Upper lobe of left lung (tissue), 6 donors: ENCODE measurements around the gene ARHGAP21. TPM values are rescaled to one million over a fixed set of nuclear protein-coding genes. Genes with fewer than 3 reads are reported as not detected.

Experiments used
- ATAC-seq, 2 donors: fragments of 200-7000 bp; cut with Tn5 transposase; one replicate each; pipeline ENCODE4 v1.9.1; 2022; ENCODE audit warnings: mild to moderate bottlenecking in 2 of 2, moderate library complexity in 2 of 2; ENCODE audit not compliant: low FRiP score in 2 of 2
- DNase-seq, 2 donors: peaks; one replicate each; pipeline ENCODE4 v3.0.0-alpha.2; 2019 to 2020
- H3K27ac ChIP-seq, 4 donors: fragments of 200-600 bp; sonication (generic); one replicate each; pipeline ENCODE4 v1.5.1; 2016 to 2019
- H3K27me3 ChIP-seq, 4 donors: fragments of 200-600 bp; sonication (generic); one replicate each; pipeline ENCODE4 v1.5.1; 2017 to 2019
- H3K36me3 ChIP-seq, 4 donors: fragments of 200-600 bp; sonication (generic); one replicate each; pipeline ENCODE4 v1.5.1; 2016 to 2019
- H3K4me1 ChIP-seq, 4 donors: fragments of 200-600 bp; sonication (generic); one replicate each; pipeline ENCODE4 v1.5.1; 2018 to 2019
- H3K4me3 ChIP-seq, 4 donors: fragments of 200-600 bp; sonication (generic); one replicate each; pipeline ENCODE4 v1.5.1; 2017 to 2019; ENCODE audit warnings: mild to moderate bottlenecking in 2 of 4, moderate library complexity in 1 of 4
- H3K9me3 ChIP-seq, 4 donors: fragments of 200-600 bp; sonication (generic); one replicate each; pipeline ENCODE4 v1.5.1; 2018 to 2019
- EP300 ChIP-seq, 4 donors: sonication (generic); formaldehyde crosslinking; IDR thresholded peaks; one replicate each; pipeline ENCODE4 v1.5.1; 2017; ENCODE audit warnings: antibody characterized with exemption in 4 of 4, control low read depth in 2 of 4
- POLR2A ChIP-seq, 4 donors: fragments of 450-650 bp; IDR thresholded peaks; one replicate each; pipeline ENCODE4 v1.5.1; 2016 to 2017; ENCODE audit warnings: antibody characterized with exemption in 4 of 4, mild to moderate bottlenecking in 2 of 4
- POLR2AphosphoS5 ChIP-seq, 2 donors: sonication (generic); formaldehyde crosslinking; IDR thresholded peaks; one replicate each; pipeline ENCODE4 v1.5.1; 2017; ENCODE audit warnings: antibody characterized with exemption in 2 of 2
- WGBS, 2 donors: methylation state at CpG; one replicate each; pipeline ENCODE4 v1.1.5; 2017 to 2018; 5-methylcytosine and 5-hydroxymethylcytosine counted together
- total RNA-seq, 6 donors: library from RNA; depleted of rRNA in 4 of 6; stranded (reverse); fragments of >200 nt in 4 of 6; gene quantifications; one replicate each; pipeline versions ENCODE4 v1.1.0 to v1.2.1, GENCODE V29; 2016 to 2021
- TF ChIP-seq, protein P1 (sequence below), 6 experiments: fragments of 450-650 bp in 4 of 6; fragments of 200-600 bp in 2 of 6; sonication (generic) in 2 of 6; IDR thresholded peaks; one replicate each; pipeline ENCODE4 v1.5.1; 2016 to 2019; ENCODE audit warnings: antibody characterized with exemption in 6 of 6
- donor health status: DM: no; HTN: no; CAD: no; lungs with moderate emphysema.
- donor health status: DM: no; HTN: yes; CAD: no; lungs with severe emphysema.

The ARHGAP21 gene
- total RNA-seq, 6 donors from 2014 or later = 63.9 to 88.8 (median 73.5) TPM

DNA sequence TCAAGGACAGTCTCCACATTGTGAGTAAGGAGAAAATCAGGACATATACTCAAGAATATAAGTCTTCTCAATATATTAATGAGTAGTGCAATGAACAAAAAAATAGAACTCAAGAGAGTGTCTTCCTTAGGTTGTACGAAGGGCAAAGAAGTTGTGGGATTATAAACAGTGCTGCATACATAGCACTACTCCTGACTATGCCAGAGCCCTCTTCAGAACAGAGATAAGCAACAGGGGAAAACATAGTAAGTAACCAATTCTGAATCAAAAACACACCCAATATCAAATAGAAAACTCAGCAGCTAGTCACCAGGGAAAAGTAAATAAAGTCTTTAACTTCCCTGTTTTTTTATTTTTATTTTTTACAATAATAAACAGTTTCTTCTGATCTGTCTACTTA, 10.6 kb downstream of the ARHGAP21 start:
- Histone ChIP-seq H3K27me3 (no peaks in the 10 kb centered on the region), H3K9me3 (no peaks in the 10 kb centered on the region), H3K4me1 (peaks cover 14 to 32% (median 24%) of the 10 kb centered on the region in 4 donors), H3K27ac (no peak overlapping the region), H3K4me3 (no peak overlapping the region), H3K36me3 (no peaks in the 10 kb centered on the region)
- ATAC-seq (no peak), DNase-seq (no peak)
- no peak for TF ChIP-seq POLR2AphosphoS5 (IDR thresholded peaks at IDR 0.05)
- no peak for TF ChIP-seq EP300 (IDR thresholded peaks at IDR 0.05)
- TF ChIP-seq, protein P1, sequence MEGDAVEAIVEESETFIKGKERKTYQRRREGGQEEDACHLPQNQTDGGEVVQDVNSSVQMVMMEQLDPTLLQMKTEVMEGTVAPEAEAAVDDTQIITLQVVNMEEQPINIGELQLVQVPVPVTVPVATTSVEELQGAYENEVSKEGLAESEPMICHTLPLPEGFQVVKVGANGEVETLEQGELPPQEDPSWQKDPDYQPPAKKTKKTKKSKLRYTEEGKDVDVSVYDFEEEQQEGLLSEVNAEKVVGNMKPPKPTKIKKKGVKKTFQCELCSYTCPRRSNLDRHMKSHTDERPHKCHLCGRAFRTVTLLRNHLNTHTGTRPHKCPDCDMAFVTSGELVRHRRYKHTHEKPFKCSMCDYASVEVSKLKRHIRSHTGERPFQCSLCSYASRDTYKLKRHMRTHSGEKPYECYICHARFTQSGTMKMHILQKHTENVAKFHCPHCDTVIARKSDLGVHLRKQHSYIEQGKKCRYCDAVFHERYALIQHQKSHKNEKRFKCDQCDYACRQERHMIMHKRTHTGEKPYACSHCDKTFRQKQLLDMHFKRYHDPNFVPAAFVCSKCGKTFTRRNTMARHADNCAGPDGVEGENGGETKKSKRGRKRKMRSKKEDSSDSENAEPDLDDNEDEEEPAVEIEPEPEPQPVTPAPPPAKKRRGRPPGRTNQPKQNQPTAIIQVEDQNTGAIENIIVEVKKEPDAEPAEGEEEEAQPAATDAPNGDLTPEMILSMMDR (IDR thresholded peaks at IDR 0.05) = no peak
- TF ChIP-seq POLR2A (IDR thresholded peaks at IDR 0.05) = no peak
- WGBS, 2 donors = 43 to 74% methylated on average over 1 of the region's 1 CpG

DNA sequence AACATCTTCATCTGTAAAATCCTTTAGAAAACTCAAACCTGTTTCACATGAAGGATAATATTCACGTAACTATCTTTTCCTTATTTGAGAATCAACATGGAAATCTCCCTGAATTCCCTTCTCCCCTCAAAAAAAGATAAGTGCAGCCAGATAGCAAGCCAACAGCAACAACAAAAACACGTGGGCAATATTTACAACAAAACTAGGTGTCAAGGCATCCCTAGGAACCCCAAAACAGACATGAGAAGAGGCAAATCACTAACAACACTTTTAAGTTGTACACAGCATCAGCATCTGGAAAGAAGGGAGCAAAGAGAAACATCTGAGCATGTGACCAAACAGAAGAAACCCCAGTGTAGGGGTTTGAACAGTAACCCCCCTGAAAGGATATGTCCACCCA, 12.2 kb downstream of the ARHGAP21 start:
- no peaks in the 10 kb centered on the region for H3K27me3 ChIP-seq
- TF ChIP-seq, protein P1 (IDR thresholded peaks at IDR 0.05) = no peak
- no peak for TF ChIP-seq EP300 (IDR thresholded peaks at IDR 0.05)
- no peak for TF ChIP-seq POLR2AphosphoS5 (IDR thresholded peaks at IDR 0.05)
- no peak for TF ChIP-seq POLR2A (IDR thresholded peaks at IDR 0.05)
- ATAC-seq (no peak), DNase-seq (no peak)
- H3K27ac ChIP-seq = no peak overlapping the region
- 76 to 82% methylated on average over 2 of the region's 2 CpGs for WGBS, 2 donors
- no peak overlapping the region for H3K4me3 ChIP-seq
- peaks cover 17 to 41% (median 27%) of the 10 kb centered on the region in 4 donors for H3K4me1 ChIP-seq
- H3K9me3 ChIP-seq = no peaks in the 10 kb centered on the region
- H3K36me3 ChIP-seq = no peaks in the 10 kb centered on the region

DNA sequence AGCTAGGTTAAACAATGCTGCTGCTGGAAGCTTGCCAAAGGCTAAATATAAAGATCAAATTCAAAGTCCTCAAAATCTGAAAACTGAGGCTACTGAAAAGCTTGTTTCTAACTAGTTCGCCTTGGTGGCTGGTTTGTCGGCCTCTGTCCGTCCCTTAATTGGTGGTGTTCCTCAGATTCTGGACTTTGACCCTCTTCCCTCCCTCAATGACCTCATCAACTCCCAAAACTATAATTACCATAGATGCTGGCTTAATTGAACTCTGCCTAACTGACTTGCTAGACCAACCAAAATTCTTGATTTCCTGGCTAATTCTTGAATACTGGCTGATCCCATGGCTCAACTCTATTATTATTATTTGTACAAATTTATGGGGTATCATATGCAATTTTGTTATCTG, 15.6 kb downstream of the ARHGAP21 start:
- DNase-seq (no peak), ATAC-seq (no peak)
- peaks cover 18 to 42% (median 30%) of the 10 kb centered on the region in 4 donors for H3K4me1 ChIP-seq
- no peak for TF ChIP-seq POLR2AphosphoS5 (IDR thresholded peaks at IDR 0.05)
- no peak for TF ChIP-seq EP300 (IDR thresholded peaks at IDR 0.05)
- no peak for TF ChIP-seq POLR2A (IDR thresholded peaks at IDR 0.05)
- TF ChIP-seq, protein P1 (IDR thresholded peaks at IDR 0.05) = no peak
- H3K9me3 ChIP-seq = no peaks in the 10 kb centered on the region
- WGBS, 2 donors = 90 to 95% methylated on average over 3 of the region's 3 CpGs
- no peak overlapping the region for H3K4me3 ChIP-seq
- H3K27ac ChIP-seq = no peak overlapping the region
- no peaks in the 10 kb centered on the region for H3K27me3 ChIP-seq
- no peaks in the 10 kb centered on the region for H3K36me3 ChIP-seq

DNA sequence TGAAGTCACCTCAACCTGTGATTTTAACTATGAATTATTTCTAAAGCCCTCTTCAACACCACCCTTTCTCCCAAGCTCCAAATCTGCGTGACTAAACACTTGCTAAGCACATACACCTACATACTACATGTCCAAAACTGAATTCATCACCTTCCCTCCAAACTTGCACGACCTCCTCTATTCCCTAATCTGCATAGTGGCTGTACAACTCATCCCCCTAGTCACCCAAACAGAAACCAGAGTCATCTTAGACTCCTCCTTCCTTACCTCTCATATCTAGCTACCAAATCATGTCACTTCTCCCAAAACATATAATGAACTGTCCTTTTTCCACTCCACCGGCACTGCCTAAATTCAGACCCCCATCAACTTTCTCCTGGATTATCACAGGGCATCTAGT, 16.2 kb downstream of the ARHGAP21 start:
- Histone ChIP-seq H3K27ac (no peak overlapping the region), H3K4me1 (peaks cover 18 to 41% (median 27%) of the 10 kb centered on the region in 4 donors), H3K36me3 (no peaks in the 10 kb centered on the region), H3K27me3 (no peaks in the 10 kb centered on the region), H3K9me3 (no peaks in the 10 kb centered on the region), H3K4me3 (no peak overlapping the region)
- no peak for ATAC-seq
- TF ChIP-seq, protein P1 (IDR thresholded peaks at IDR 0.05) = no peak
- TF ChIP-seq EP300 (IDR thresholded peaks at IDR 0.05) = no peak
- no peak for TF ChIP-seq POLR2A (IDR thresholded peaks at IDR 0.05)
- TF ChIP-seq POLR2AphosphoS5 (IDR thresholded peaks at IDR 0.05) = no peak
- DNase-seq = no peak
- WGBS, 2 donors = 79 to 81% methylated on average over 3 of the region's 3 CpGs

DNA sequence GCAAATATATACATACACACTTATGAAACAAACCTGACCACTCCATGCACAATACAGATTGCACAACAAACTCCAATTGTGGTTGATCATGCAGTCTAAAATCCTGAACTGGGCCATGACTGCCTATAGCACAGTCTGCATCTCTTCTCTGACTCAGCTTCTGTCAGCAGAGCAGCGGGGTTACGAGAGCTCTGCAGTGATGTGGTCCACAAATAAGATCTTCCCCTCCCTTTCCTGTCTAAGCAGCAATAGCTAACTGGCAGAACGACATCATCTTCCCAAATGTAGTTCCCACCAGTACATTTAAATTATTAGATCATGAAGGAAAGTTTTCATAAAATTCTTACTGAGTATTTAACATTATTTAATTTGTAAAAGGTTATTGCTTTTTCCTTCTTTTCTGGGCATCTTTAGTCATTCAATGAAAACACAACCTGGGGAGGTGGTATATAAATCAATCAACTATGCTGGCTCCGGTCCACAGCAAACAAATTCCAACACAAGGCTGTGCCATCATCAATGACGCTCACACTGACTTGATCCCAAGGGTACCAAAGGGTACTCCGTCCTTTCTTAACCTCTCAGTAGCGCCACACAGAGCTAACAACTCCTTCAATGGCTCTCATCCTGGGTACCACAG, 17.1 kb downstream of the ARHGAP21 start:
- 41 to 47% methylated on average over 7 of the region's 7 CpGs for WGBS, 2 donors
- Histone ChIP-seq H3K27ac (no peak overlapping the region), H3K27me3 (no peaks in the 10 kb centered on the region), H3K4me3 (no peak overlapping the region), H3K4me1 (peaks cover 15 to 34% (median 25%) of the 10 kb centered on the region in 4 donors), H3K9me3 (no peaks in the 10 kb centered on the region), H3K36me3 (no peaks in the 10 kb centered on the region)
- ATAC-seq (peak; percentile 78 to 92), DNase-seq (peak in 1 of 2 donors; percentile 52)
- TF ChIP-seq EP300 (IDR thresholded peaks at IDR 0.05) (no peak), POLR2AphosphoS5 (IDR thresholded peaks at IDR 0.05) (peak in 1 of 2 donors; percentile 25), POLR2A (IDR thresholded peaks at IDR 0.05) (no peak)
